ENCODE measurements around the gene NOCT.
"Not testable (repeated sequence)": the region's sequence is repeated elsewhere in the genome, so short reads cannot be mapped to it uniquely, and the experiment has no call there.

Gene NOCT

DNA sequence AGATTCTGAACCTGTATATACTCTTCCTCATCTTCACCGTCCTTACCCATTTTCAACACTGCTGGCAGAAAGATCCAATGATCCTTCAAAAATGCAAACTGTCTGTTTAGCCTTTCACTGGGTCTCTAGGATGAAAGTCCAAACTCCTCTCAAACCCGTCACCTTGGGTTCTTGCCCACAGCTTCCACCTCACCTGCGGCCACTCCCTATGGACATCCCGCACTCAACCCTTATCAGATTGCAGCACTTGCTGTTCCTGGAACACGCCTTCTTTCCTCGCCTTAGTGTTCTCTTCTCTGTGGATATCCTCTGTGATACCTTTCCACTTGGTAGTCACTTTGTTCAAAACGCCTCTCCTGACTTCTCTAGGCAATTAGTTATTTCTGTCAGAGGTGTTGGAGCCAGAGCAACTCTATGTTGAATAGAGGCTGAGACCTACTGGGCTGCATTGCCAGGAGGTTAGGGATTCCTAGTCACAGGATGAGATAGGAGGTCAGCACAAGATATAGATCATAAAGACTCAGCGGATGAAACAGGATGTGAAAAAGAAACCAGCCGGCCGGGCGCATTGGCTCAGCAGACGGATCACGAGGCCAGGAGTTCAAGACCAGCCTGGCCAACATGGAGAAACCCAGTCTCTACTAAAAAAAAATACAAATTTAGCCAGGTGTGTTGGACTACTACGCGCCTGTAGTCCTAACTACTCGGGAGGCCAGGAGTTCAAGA, 4.2 kb upstream of the NOCT start:
- no peak for DNase-seq

DNA sequence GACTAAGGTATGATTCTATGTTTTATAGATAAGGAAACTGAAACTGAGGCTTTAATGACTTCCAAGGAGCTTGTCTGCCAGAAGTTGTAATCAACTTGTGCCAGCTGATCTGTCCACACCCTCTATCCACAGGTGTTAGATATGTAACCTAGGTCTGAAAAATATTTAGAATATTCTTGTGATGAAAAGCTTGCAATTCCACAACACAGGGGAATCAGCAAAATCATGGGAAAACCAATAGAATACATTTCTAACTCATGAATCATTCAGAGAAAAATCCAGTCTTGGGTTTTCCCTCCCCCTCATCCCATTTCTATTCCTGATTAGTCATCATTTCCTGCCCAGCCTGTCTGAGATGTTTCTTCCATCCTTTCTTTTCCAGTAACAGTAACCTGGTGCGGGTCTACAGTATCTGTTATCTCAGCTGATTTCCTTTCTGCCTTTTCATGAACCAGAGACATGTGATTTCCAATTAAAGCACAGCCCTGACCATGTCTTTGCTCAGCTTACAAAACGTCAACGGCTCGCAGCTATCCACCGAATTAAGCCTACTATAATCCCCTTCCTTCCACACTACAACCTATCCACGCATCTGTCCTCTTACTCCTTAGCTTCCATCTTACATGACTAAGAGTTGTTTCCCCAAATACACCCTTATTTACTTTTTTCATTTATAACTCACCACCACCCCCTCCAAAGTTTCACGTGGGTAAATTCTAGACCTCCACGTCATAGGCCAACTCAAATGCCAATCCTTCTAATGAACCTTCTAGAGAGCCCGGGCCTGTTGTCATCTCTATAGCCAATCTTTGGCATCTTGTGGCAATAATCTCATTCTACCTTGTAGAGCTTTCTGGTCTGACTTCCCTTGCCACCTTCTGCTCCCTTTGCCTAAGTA, 961 bp upstream of the NOCT start:
- no peak for DNase-seq

DNA sequence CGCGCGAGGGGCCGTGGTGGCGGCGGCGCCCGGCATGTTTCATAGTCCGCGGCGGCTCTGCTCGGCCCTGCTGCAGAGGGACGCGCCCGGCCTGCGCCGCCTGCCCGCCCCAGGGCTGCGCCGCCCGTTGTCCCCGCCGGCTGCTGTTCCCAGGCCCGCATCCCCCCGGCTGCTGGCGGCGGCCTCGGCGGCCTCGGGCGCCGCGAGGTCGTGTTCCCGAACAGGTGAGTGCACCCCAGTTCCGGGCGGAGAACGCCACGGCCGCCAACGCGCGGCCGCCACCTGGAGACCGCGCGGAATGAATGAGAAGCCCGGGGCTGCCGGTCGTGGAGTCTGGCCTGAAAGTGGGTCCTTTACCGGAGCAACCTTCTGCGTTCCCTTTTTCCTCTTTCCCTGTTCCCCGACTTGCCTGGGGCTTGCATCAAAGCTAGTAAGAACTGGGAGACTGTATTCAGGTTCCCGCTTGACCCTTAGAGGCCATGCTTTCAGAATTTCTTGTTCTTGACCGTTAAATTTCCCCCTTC, 429 bp downstream of the NOCT start:
- DNase-seq = peak; percentile 52

DNA sequence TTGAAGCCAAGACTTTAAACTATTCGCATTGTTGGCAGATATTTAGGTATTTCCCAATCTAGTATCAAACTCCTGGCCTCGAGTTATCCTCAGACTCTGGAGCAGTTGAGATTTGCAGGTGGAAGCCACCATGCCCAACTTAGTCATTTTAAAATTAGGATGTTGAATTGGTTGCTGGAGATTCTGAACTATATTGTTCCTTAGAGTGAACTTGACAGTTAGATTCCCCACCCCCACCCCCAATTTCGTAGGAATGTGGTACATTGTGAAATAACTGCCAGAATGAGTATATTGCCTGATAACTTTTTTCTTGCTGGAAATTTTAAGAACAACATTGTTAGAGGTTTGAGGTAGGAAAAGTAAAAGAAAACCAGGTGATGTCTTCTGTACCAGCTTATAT, 2.3 kb downstream of the NOCT start:
- no peak for DNase-seq

DNA sequence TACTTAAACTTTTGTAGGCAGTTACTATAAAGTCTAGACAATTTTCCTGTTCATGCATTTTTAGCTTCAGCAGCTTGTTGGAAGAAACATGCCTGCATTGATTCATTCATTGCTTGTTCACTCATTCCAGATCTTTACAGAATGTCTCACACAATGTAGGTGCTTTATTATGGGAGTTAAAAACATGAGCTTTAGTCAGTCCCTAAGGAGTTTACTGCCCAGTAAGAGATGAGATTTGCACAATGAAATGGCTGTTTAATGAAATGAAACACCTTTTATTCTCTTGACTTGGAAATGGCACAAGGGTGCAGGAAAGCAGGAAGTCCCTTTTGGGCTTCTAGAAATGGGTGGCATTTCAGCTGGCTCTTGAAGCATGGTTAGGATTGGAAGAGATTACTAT, 2.9 kb downstream of the NOCT start:
- DNase-seq = no peak

DNA sequence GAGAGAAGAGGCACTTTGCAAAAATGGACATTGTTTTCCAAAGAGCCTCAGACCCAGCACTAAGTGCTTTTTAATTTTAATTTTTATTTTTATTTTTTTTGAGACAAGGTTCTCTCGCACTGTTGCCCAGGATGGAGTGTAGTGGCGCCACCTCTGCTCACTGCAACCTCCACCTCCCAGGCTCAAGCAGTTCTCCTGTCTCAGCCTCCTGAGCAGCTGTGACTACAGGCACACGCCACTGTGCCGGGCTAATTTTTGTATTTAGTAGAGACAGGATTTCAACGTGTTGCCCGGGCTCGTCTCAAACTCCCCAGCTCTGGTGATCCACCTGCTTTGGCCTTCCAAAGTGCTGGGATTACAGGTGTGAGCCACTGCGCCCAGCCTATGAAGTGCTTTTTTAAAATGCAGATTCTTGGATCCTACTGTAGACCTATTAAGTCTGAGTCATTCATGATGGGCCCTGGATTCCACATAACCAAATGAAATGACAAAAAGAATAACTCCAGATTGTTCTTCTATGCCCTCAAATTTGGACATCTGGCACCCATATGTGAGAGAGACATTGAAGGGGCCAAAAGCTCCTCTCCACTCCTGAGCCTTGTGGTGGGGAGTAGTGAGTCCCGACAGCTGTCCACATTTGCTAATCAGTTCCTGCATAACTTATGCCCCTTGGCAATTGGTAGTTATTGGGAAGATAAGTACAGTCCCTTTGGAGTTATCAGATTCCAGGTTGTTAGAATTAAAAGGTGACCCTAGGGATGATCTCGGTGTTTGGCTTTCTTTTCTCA, 3.6 kb downstream of the NOCT start:
- no peak for DNase-seq

DNA sequence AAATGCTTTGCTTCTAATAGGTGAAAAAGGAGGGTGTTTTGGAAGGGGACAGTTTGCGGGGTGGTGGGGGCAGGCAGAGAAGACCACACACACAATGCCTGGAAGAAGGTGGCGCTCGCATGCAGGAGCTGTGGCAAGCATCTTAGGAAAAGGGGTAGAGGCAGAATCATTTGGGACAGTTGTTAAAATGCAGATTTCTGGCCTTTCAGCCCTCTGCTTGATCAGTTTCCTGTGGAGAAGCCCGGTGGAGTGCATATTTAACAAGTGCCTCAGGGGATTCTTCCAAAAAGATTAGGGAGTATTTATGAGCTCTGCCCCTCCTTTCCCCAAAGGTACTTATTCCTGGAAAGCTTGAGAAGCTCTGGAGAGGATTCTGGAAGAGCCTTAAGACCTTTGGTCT, 4.8 kb downstream of the NOCT start:
- DNase-seq = no peak

DNA sequence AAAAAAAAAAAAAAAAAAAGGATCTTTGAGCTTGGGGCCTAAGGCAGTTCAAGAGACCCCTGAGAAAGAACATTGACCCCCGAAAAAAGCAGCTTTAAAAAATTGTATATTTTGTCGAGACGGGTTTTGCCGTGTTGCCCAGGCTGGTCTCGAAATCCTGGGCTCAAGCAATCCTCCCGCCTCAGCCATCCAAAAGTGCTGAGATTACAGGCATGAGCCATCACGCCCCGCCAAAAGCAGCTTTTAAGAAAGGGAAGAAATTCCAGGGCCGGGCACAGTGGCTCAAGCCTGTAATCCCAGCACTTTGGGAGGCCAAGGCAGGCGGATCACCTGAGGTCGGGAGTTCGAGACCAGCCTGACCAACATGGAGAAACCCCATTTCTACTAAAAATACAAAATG, 5.5 kb downstream of the NOCT start:
- not testable (repeated sequence) for DNase-seq

DNA sequence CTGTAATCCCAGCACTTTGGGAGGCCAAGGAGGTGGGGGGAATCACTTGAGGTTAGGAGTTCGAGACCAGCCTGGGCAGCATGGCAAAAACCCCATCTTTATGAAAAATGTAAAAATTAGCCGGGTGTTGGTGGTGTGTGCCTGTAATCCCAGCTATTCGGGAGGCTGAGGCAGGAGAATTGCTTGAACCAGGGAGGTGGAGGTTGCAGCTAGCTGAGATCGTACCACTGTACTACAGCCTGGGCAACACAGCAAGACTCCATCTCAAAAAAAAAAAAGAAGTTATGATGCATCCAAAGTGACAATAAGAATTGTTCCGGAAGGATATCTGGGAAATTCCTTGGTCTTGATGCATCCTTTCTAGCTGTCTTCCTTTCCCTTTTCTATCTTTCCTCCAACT, 7.3 kb downstream of the NOCT start:
- DNase-seq = no peak

DNA sequence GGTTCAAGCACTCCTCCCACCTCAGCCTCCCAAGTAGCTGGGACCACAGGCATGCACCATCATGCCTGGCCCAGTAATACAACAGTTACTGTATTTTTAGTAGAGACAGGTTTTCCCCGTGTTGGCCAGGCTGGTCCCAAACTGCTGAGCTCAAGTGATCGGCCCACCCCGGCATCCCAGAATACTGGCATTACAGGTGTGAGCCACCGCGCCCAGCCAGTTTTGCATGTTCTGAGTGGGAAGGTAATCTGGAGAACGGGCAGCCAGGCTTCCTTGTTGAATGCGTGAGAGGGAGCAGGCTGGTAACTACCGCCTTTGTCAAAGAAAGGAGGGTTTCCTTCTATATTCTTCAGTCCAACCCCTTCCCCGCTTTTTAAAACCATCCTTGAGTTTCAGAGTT, 9.1 kb downstream of the NOCT start:
- DNase-seq = no peak

DNA sequence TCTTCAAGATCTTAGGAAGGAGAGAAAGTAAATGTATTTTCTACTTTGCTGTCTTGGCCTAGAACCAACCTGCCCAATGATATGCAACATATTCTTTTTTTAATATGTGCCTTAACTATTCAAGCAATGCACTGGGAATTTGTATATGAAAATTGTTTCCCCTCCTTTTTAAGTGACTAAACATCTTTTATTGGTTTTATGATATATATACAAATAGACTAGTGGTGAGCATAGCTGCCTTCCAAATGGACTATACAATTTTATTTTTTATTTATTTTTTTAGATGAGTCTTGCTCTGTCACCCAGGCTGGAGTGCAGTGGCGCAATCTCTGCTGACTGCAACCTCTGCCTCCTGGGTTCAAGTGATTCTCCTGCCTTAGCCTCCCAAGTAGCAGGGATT, 10.3 kb downstream of the NOCT start:
- no peak for DNase-seq

DNA sequence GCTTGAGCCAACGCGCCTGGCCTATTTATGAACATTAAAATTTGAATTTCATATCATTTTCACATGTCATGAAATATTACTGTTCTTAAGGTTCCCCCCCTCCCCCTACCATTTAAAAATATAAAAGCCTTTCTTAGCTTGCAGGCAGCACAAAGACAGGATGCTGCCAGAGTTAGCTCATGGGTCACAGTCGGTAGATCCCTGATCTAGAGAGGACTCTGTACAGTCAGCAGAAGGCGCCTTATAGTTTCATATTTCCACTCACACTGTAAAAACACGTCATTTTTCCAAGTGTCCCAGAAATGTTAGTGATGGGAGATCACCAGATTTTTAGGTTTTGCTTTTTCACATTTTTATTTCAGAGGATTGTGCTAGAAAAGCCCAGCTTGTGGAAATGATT, 12.2 kb downstream of the NOCT start:
- DNase-seq = no peak

DNA sequence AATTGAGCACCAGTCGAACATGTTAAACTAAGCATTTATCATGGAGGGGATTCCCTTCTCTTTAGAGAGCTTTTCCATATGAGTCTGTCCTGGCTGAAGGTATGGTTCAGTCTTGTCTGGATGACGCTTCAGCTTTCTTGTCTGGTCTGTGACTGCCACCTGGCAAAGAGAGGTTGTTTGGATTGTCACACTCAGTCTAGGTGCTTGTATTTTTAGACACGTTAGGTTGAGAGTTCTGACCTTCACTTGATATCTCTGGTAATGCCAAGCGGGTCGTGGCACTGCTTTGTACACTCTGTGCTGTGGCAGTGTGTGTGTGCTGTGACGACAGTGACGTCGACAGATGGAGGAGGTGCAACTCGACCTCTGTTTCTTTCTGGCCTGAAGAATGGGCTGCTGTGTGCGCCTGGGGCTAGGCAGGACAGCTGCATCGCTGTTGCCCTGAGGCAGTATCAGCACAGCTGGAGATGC, 12.6 kb downstream of the NOCT start:
- no peak for DNase-seq

DNA sequence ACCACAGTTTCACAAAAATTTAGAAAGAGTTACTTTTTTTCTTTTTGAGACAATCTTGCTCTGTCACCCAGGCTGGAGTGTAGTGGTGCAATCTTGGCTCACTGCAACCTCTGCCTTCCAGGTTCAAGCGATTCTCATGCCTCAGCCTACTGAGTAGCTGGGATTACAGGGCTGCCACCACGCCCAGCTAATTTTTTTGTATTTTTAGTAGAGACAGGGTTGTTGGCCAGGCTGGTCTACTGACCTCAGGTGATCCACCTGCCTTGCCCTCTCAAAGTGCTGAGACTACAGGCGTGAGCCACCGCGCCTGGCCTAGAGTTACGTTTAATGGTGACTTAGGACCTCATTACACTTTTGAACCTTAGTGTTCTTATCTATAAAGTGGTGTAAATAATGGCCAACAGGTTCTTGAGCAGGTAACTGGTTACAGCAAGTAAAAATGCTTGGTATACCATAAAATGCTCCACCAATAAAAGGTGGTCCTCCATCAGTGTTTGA, 14.3 kb downstream of the NOCT start:
- not testable (repeated sequence) for DNase-seq

DNA sequence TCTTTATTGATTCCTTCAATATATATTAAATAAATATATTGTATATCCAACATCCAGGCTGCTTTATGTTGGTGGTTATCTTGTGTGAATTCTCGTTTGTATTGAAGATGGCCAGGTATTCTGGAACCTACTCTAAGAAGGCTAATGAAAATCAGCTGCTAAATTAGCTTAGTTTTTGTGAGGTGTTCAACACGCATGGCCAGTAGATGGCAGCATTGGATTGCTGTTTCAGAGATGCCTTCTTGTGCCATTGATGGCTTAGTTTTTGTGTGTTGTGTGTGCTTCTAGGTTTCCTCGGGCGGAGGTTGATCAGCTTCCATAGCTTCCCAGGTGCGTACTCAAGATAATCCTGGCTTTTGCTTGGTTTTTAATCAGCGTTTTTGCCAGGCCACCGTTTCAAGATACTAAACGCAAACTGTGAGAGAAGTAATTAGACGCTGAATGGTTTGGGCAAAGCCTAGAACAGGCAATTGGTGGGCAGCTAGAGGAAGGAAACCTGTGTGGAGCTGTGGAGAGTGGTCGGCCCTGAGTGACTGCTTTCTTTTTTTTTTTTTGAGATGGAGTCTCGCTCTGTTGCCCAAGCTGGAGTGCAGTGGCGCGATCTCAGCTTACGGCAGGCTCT, 15.1 kb downstream of the NOCT start:
- peak; percentile 57 for DNase-seq

DNA sequence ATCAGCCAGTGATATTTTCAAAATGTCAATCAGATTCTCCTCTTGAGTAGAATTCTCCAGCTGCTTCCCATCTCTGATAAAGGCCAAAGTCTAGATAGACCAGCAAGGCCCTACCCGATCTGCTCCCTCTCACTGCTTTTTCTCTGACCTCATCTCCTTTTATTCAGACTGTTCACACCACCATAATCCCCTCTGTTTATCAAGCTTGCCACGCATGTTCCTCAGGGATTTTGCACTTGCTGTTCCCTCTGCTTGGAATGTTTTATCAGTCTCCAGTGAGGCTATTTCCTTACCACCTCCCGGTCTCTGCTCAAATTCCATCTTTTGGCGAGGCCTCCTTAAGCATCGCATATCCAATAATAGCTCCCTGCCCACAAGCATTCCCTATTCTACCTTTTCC, 20.1 kb downstream of the NOCT start:
- no peak for DNase-seq

DNA sequence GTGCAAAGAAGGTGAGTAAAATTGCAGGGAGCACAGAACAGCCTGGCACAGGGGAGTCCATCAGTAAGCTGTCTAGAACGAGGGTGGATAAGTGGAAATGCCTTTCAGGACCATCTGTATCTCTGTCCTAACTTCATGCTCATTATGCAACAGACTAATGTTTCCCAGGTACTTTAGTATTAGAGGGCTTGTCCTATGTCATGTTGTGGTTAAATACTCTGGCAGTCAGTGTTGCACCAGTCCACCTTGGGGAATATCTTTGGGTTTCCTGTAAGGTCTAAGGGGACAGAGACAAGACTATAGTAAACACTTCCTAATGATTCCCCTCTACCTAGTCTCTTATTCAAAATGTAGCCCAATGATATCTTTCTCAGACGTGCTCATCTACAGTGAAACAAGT, 21.3 kb downstream of the NOCT start:
- DNase-seq = no peak

DNA sequence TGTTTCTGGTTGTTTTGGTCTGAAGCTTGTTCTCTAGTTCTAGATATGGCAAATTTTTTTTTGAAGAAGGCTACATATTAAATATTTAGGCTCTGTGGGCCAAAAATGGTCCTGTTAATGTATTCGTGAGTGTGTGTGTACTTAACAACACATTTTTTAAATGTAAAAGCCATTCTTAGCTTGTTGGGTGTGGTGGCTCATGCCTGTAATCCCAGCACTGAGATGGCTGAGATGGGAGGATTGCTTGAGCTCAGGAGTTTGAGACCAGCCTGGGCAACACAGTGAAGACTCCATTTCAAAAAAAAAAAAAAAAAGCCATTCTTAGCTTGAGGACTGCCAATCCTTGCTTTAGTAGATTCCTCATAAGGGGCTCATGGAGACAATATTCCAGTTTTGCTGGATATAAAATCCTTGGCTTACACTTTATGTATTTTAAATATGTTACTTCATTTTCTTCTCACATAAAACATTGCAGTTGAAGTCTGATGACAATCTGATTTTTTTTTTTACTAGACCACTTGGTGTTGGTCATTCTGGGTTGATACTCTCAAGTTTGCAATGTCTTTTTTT, 23.4 kb downstream of the NOCT start:
- no peak for DNase-seq

DNA sequence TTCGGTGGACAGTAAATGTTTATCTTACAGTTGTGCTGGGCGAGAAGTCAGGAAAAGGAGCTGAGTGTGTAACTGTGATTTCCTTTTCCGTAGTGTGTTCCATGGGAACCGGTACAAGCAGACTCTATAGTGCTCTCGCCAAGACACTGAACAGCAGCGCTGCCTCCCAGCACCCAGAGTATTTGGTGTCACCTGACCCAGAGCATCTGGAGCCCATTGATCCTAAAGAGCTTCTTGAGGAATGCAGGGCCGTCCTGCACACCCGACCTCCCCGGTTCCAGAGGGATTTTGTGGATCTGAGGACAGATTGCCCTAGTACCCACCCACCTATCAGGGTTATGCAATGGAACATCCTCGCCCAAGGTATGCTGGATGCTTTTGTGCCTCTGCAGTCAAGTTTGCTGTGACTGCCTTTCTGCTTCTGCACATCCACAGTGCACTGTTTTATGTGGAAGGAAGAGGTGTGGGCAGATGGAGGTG, 27.4 kb downstream of the NOCT start:
- DNase-seq = no peak

DNA sequence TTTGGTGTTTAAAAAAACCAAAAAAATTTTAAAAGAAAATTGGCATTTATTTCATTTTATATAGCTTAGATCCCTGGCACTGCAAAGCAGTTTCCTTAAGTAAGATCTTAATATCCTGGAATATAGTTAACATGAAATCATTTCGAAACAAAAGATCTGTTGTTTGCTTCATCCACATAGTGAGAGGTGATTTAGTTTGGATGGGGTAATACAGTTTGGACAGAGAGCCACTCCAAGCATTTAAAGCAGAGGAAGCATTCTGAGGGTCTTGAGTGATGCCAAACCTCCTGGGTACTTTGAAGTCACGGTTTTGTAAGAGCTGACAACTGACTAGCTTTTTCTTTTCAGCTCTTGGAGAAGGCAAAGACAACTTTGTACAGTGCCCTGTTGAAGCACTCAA, 28.7 kb downstream of the NOCT start:
- no peak for DNase-seq

DNA sequence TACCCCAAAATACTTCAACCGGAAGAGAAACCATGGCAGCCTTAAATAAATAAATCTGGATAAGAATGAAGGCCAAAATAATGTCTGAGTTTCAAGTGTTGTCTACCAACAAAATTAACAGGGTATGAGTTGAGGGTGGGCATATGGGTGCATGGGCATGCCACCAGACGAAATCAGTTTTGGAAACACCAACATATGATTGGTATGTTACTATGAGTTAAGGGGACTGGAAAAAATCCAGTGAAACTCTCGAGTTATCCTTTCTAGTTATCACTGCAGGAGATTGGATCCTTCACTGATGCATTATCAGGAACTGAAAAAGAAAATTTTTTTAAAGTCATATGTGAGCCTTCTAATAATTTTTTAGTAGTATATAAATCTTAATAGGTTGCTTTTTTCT, 32.4 kb downstream of the NOCT start:
- DNase-seq = no peak

DNA sequence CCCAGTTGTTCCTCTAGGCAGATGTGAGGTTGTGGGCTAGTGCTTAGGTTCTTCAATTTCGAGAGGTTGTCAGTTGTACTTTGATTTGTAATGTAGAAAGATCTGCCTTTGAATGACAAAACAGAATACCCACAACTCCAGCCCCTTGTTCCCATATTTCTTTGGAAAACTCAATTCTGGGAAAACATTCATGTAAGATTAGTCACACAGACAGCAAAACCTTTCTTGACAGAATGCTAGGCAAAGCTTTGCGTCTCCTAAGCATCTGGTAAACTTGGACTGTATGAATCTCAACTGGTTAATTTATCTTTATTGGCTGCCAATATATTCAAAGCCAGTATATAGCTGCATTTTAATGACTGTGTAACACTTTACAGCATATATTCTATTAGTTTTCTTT, 34.9 kb downstream of the NOCT start:
- DNase-seq = no peak
